LoVo (cell line): Measurements from ENCODE around the gene APP.
A peak's percentile ranks its signal among the peaks of the same experiment; 100 is the strongest.
"Not testable (repeated sequence)": the region's sequence is repeated elsewhere in the genome, so short reads cannot be mapped to it uniquely, and the experiment has no call there.

Experiments
- DNase-seq: peaks from one replicate; pipeline ENCODE4 v3.0.0-alpha.2; 2016; ENCODE audit warnings: low spot score

APP gene

DNA sequence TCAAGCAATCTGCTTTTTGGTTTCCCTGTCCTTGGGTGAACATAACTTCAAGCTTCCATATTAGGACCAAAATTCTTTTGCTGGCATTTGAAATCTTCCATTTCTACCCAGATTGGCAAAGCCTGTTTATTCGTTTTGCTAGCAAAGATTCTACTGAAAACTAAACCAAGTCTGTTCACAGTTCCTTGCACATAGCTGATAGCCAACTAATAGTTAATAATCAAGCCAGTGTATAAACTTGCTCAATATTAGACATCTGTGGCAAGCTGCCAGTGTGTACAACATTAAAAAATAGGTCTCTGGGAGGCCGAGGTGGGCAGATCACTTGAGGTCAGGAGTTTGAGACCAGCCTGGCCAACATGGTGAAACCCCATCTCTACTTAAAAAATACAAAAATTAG is 6.3 kb downstream of the APP start:
- no peak for DNase-seq

- DNase-seq = no peak
Measured at GRCh38 chr21:26162081-26162480, 8.5 kb downstream of the APP start.

- DNase-seq = no peak
Measured at GRCh38 chr21:26159869-26160268, 10.7 kb downstream of the APP start.

DNA sequence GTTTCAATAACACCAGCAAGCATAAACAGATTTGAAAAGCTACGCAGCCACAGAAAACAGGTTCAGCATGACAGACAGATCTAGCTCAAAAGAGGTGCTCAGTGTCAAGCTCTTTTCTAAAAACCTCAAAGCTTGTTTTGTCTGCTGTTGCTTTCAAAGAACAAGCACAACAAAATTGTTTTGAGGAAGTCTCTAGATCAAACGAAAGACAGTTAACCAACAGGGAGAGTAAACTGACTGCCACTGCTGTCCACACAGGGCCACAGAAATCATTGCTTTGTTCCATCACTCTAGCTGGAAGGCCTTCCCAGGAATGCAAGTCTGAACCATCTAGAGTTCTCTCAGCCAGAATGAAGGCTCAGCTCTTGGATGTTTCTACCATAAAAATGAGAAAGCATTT is 12.8 kb downstream of the APP start:
- no peak for DNase-seq

DNA sequence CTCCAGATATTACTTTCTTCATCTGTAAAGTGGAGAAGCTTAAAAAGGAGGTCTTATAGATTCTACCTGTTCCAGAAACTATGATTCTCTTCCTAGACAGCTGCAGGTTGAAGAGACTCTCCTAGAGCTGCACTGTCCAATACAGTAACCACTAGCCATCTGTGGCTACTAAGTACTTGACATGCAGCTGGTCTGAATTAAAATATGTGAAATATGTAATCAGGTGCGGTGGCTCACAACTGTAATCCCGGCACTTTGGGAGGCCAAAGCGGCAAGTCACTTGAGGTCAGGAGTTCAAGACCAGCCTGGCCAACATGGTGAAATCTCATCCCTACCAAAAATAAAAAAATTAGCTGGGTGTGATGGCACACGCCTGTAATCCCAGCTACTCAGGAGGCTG is 15.8 kb downstream of the APP start:
- no peak for DNase-seq

DNA sequence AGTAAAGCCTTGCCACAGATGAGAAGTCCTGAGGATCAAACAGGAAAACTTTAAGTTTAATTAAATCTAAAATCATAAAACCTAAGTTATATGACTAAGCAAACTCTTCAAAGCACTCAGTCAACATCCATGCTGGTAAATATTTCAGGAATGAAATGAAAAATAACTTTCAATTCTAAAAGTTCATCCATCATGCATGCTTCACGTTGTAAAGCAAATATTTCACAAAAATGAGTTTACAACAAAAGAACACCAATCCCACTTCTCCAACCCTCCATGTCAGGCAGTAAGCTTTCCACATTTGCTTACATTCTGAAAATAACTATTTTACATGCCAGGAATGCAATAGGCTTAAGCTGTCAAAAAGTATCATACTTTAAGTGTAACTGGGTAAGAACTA is 16.8 kb downstream of the APP start:
- DNase-seq = no peak

GRCh38 chr21:26148840-26149354 is 21.7 kb downstream of the APP start:
- DNase-seq = no peak

GRCh38 chr21:26148071-26148839 is 22.3 kb downstream of the APP start:
- DNase-seq = no peak

GRCh38 chr21:26147535-26147934 is 23.0 kb downstream of the APP start:
- DNase-seq = no peak

DNA sequence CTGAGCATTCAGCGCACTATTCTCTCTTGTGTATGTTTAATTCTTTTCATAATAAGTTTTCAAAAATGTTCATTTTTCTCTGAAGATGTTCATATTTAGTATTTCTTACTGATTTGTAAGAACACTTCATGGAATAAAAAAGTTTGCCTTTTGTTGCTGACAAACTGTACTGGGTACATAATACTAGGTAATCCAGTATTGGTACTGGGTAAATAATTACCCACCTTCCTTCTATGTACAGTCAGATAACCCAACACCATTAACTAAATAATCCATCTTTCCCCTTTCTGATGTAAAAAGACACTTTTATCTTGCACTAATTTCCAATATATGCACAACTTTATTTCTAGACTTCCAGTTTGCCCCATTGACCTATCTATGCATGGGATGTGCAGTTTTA is 23.9 kb downstream of the APP start:
- no peak for DNase-seq

- no peak for DNase-seq
Measured at GRCh38 chr21:26144031-26144430, 26.5 kb downstream of the APP start.

DNA sequence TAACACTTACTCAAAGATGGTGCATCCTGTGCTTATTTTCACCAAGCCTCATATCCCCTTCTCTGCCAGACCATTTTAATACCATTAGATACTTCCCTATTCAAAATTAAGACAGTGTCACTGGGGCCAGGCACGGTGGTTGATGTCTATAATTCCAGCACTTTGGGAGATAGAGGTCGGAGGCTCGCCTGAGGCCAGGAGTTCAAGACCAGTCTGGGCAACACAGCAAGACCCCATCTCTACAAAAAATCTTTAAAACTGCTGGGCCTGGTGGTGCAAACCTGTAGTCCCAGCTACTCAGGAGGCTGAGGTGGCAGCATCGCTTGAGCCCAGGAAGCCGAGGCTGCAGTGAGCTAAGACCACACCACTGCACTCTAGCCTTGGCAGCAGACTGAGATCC is 28.2 kb downstream of the APP start:
- DNase-seq = no peak

GRCh38 chr21:26140926-26141325 is 29.6 kb downstream of the APP start:
- no peak for DNase-seq

- DNase-seq = peak; percentile 54
Measured at GRCh38 chr21:26140164-26140579, 30.4 kb downstream of the APP start.

GRCh38 chr21:26138615-26139257 is 31.8 kb downstream of the APP start:
- DNase-seq = no peak

DNA sequence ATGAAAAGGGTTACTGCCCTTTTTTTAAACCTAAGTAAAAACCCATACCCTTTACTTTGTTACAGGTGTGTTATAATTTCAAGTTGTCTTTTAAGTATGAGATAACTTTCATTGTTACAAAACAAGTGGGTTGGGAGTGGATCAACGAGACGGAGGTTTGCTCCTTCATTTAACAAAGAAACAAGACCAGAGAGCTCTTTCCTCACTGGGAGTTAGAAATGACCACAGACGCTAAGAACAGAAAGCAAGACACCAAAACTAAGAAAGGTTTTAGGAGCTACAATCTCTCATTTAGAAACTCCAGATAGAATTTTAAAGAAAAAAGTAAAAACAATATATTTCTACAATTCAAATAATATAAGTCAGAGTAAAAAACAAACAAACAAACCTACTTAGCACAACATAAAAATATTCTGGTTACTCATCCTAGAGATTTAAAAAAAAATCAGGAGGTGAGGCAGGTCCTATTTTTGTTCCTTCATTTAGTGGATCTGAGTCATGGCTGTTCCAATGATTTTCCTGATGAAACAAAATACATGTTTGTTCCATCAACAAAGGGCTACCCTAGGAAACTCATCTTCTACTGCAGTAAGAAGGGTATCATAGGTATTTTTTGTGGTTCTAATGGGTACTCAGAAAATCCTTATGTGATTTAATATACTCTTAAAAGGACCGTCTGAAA is 33.0 kb downstream of the APP start:
- DNase-seq = no peak

- no peak for DNase-seq
Measured at GRCh38 chr21:26136671-26137070, 33.9 kb downstream of the APP start.

DNA sequence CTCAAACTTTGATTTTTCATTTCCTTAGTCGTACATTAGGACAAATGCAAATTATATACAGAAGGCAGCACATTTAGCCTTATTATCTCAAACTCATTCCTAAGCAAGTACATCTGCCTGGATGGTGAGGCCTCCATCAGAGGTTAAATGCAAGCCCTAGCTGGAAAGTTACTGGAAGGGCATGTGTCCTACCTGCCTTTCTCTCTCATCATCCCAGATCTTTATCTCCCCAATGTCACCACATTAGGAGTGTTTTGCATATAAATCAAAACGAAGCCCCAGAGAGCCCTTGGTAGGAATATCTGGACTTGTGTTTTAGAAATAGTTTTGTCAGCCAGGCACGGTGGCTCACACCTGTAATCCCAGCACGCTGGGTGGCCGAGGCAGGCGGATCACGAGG is 35.0 kb downstream of the APP start:
- DNase-seq = no peak

DNA sequence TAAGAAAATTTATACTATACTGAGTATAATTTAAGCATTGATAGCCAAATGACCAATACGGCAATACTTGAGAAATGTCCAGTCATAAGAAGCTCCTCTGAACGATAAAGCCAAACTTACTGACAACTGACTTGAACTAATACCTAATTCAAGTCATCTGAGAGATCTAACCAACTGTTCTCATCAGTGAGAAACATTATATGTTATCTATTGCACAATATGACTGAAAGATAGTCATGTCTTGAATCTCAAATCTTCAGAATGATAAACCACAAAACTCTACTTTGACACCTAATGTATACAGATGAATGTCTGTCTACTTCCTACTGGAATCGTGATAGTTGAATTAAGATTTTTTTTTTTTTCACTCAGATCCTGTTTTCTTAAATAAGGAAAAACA is 39.0 kb downstream of the APP start:
- no peak for DNase-seq

DNA sequence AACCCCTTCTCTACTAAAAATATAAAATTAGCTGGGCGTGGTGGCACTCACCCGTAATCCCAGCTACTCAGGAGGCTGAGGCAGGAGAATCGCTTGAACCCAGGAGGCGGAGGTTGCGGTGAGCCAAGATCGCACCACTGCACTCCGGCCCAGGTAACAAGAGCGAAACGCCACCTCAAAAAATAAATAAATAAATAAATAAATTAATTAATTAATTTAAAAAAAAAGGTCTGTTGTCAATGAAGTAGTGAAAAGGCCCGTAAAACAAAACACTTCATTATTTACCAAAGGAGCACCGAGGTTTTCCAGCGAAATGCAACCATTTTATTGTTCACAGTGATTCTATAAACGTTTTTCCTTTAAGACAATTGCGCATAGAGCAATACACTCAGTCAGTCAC is 39.5 kb downstream of the APP start:
- not testable (repeated sequence) for DNase-seq

GRCh38 chr21:26130249-26130881 is 40.2 kb downstream of the APP start:
- DNase-seq = no peak

- DNase-seq = no peak
Measured at GRCh38 chr21:26127918-26128317, 42.7 kb downstream of the APP start.
